ENCODE data around the gene LIMS1. TPM values are rescaled to one million over a fixed set of nuclear protein-coding genes. Genes with fewer than 3 reads are reported as not detected.
"Not testable (repeated sequence)": the region's sequence is repeated elsewhere in the genome, so short reads cannot be mapped to it uniquely, and the experiment has no call there.

LIMS1 gene
- total and polyA plus RNA-seq, 2 of the 13 experiments (the other 11 are each of a cell fraction or from before 2014, with no cell fraction given): 38.3 to 49.6 TPM

GRCh38 chr2:108716971-108717370 is 182.7 kb downstream of the LIMS1 start:
- H3K27me3 ChIP-seq (ENCODE audit: control insufficient read depth in 1 of 2, insufficient read depth in 2 of 2, low read length in 2 of 2); H3K9me3 ChIP-seq (ENCODE audit: low read length); CTCF ChIA-PET (ENCODE audit: low intra/inter-chr PET ratio, low total read pairs); FAIRE-seq; intact Hi-C loops (cut with micrococcal nuclease; ENCODE audit: unreplicated experiment); POLR2A ChIA-PET; H3K36me3 ChIP-seq (replicated peaks in 1 of 2; ENCODE audit: control insufficient read depth in 1 of 2, insufficient read depth in 2 of 2, low read length in 2 of 2); H4K20me1 ChIP-seq (ENCODE audit: insufficient read depth, low read length); BruUV-seq (replicated peaks); in situ Hi-C loops (cut with HindIII; ENCODE audit: extremely low pct_ligation_motif_present, low pct_unique_long_range_greater_than_20kb); TF ChIP-seq EP300 (CRISPR knock-in tag; IDR thresholded peaks at IDR 0.05; ENCODE audit: borderline replicate concordance): not testable (repeated sequence)
- ATAC-seq: peak; percentile 34
- peaks cover 23% of the 10 kb centered on the region for H3K79me2 ChIP-seq (ENCODE audit: insufficient read depth, low read length)
- peak overlapping the region; percentile 72 for H3K4me2 ChIP-seq (ENCODE audit: low read depth, low read length)
- H3K4me3 ChIP-seq (replicated peaks in 1 of 3; ENCODE audit: insufficient read depth in 1 of 3, low read depth in 2 of 3, low read length in 3 of 3): peak overlapping the region in 1 of 3 experiments; percentile 18; a peak in 1 of 6 replicates
- DNase-seq (ENCODE audit: low spot score): peak; percentile 56
- WGBS (ENCODE audit: low lambda C conversion rate): 22% methylated on average over 6 of the region's 6 CpGs
- H3K4me1 ChIP-seq (ENCODE audit: insufficient read depth, low read length): peaks cover 58% of the 10 kb centered on the region
- H3K27ac ChIP-seq (ENCODE audit: extremely low read length, insufficient read depth, low read length): peak overlapping the region; percentile 6
- H2AFZ ChIP-seq (ENCODE audit: low read length): peak overlapping the region; percentile 84
- peak overlapping the region; percentile 51; the same call in 1 of the 2 replicates for H3K9ac ChIP-seq (ENCODE audit: insufficient read depth, low read depth, low read length)
- TF ChIP-seq EP300 (IDR thresholded peaks at IDR 0.05; ENCODE audit: low read depth in 2 of 2, low read length in 2 of 2) (0 out of 4 replicates have a peak, but pooled peaks of 1 of the 2 experiments have one; percentile 17), ZMYM2 (CRISPR knock-in tag; IDR thresholded peaks at IDR 0.05) (0 out of 2 replicates have a peak, but pooled peaks have one; percentile 35), SALL1 (CRISPR knock-in tag; IDR thresholded peaks at IDR 0.05) (peak; percentile 59; the same call in 1 of the 2 replicates), TBX2 (CRISPR knock-in tag; IDR thresholded peaks at IDR 0.05; ENCODE audit: borderline replicate concordance) (peak; percentile 30; the same call in 1 of the 2 replicates), HOXA3 (CRISPR knock-in tag; IDR thresholded peaks at IDR 0.05) (peak; percentile 59; the same call in 1 of the 2 replicates), RXRA (CRISPR knock-in tag; IDR thresholded peaks at IDR 0.05) (peak; percentile 66; the same call in 1 of the 2 replicates), PITX1 (CRISPR knock-in tag; IDR thresholded peaks at IDR 0.05) (peak; percentile 68), TOPORS (CRISPR knock-in tag; IDR thresholded peaks at IDR 0.05) (0 out of 2 replicates have a peak, but pooled peaks have one; percentile 42), SOX5 (CRISPR knock-in tag; IDR thresholded peaks at IDR 0.05; ENCODE audit: borderline replicate concordance) (0 out of 2 replicates have a peak, but pooled peaks have one; percentile 12), ZMYM3 (CRISPR knock-in tag; IDR thresholded peaks at IDR 0.05) (peak; percentile 54; the same call in 1 of the 2 replicates), SAP130 (CRISPR knock-in tag; IDR thresholded peaks at IDR 0.05; ENCODE audit: low read depth) (peak; percentile 12), ZNF543 (CRISPR knock-in tag; IDR thresholded peaks at IDR 0.05) (0 out of 2 replicates have a peak, but pooled peaks have one; percentile 66), TARDBP (CRISPR knock-in tag; IDR thresholded peaks at IDR 0.05) (0 out of 2 replicates have a peak, but pooled peaks have one; percentile 31)
- TF ChIP-seq, protein P1, sequence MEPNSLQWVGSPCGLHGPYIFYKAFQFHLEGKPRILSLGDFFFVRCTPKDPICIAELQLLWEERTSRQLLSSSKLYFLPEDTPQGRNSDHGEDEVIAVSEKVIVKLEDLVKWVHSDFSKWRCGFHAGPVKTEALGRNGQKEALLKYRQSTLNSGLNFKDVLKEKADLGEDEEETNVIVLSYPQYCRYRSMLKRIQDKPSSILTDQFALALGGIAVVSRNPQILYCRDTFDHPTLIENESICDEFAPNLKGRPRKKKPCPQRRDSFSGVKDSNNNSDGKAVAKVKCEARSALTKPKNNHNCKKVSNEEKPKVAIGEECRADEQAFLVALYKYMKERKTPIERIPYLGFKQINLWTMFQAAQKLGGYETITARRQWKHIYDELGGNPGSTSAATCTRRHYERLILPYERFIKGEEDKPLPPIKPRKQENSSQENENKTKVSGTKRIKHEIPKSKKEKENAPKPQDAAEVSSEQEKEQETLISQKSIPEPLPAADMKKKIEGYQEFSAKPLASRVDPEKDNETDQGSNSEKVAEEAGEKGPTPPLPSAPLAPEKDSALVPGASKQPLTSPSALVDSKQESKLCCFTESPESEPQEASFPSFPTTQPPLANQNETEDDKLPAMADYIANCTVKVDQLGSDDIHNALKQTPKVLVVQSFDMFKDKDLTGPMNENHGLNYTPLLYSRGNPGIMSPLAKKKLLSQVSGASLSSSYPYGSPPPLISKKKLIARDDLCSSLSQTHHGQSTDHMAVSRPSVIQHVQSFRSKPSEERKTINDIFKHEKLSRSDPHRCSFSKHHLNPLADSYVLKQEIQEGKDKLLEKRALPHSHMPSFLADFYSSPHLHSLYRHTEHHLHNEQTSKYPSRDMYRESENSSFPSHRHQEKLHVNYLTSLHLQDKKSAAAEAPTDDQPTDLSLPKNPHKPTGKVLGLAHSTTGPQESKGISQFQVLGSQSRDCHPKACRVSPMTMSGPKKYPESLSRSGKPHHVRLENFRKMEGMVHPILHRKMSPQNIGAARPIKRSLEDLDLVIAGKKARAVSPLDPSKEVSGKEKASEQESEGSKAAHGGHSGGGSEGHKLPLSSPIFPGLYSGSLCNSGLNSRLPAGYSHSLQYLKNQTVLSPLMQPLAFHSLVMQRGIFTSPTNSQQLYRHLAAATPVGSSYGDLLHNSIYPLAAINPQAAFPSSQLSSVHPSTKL (CRISPR knock-in tag; IDR thresholded peaks at IDR 0.05): peak; percentile 43
- TF ChIP-seq, protein P2, sequence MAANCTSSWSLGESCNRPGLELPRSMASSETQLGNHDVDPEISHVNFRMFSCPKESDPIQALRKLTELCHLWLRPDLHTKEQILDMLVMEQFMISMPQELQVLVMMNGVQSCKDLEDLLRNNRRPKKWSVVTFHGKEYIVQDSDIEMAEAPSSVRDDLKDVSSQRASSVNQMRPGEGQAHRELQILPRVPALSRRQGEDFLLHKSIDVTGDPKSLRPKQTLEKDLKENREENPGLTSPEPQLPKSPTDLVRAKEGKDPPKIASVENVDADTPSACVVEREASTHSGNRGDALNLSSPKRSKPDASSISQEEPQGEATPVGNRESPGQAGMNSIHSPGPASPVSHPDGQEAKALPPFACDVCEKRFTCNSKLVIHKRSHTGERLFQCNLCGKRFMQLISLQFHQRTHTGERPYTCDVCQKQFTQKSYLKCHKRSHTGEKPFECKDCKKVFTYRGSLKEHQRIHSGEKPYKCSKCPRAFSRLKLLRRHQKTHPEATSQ (CRISPR knock-in tag; IDR thresholded peaks at IDR 0.05; ENCODE audit: borderline replicate concordance): peak; percentile 32; the same call in 1 of the 2 replicates
- TF ChIP-seq, protein P3, sequence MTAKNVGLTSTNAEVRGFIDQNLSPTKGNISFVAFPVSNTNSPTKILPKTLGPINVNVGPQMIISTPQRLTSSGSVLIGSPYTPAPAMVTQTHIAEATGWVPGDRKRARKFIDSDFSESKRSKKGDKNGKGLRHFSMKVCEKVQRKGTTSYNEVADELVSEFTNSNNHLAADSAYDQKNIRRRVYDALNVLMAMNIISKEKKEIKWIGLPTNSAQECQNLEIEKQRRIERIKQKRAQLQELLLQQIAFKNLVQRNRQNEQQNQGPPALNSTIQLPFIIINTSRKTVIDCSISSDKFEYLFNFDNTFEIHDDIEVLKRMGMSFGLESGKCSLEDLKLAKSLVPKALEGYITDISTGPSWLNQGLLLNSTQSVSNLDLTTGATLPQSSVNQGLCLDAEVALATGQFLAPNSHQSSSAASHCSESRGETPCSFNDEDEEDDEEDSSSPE (CRISPR knock-in tag; IDR thresholded peaks at IDR 0.05): 0 out of 2 replicates have a peak, but pooled peaks have one; percentile 31
